K562 (cell line): ENCODE results near the gene MAP3K6. TPM values are rescaled to one million over a fixed set of nuclear protein-coding genes. Genes with fewer than 3 reads are reported as not detected.

Experiments used
- ATAC-seq: fragments of 200-7000 bp; cut with Tn5 transposase; 3 replicates; pipeline ENCODE4 v1.9.1; 2020; ENCODE audit warnings: moderate library complexity
- BruUV-seq: library from RNA; stranded (reverse); fragments of 400-500 nt; replicated peaks from 2 replicates; lab custom pipeline; 2021; lab: Mats Ljungman, UMichigan
- CTCF ChIA-PET: fragments of 300-600 bp; formaldehyde crosslinking; extraction: SDS; loops from one replicate; lab custom pipeline; 2021; ENCODE audit warnings: low intra/inter-chr PET ratio; lab: Yijun Ruan, JAX
- POLR2A ChIA-PET: fragments of 300-600, 350-650 bp; sonication (Branson Sonifier 250); formaldehyde crosslinking; extraction: SDS; loops from one replicate; lab custom pipeline; 2021; ENCODE audit warnings: antibody characterized with exemption, inconsistent platforms; lab: Yijun Ruan, JAX
- DNase-seq, 4 experiments: peaks; one replicate each; pipeline versions ENCODE4 v3.0.0 to v3.0.0-alpha.2; 2011 to 2018; ENCODE audit warnings: low spot score in 3 of 4, mixed read lengths in 3 of 4; ENCODE audit errors: extremely low read depth in 1 of 4
- FAIRE-seq: peaks from 2 replicates; lab custom pipeline; 2011; peaks lifted over from hg19 to GRCh38; lab: Jason Lieb, UNC
- H2AFZ ChIP-seq: 2 replicates; pipeline ENCODE4 v1.6.0; 2011; ENCODE audit warnings: low read depth, low read length, control low read depth, inconsistent platforms
- H3K27ac ChIP-seq: fragments of 200-600 bp; 3 replicates; pipeline ENCODE4 v1.8.0; 2011; ENCODE audit warnings: low read depth, mild to moderate bottlenecking, control low read depth, inconsistent platforms, low read length, moderate library complexity, mixed read lengths; ENCODE audit errors: extremely low read depth
- H3K27me3 ChIP-seq, 2 experiments: fragments of 300-600 bp in 1 of 2; 2 replicates in 1 of 2; 3 replicates in 1 of 2; pipeline versions ENCODE4 v1.6.0 to v1.8.0; 2011; ENCODE audit warnings: inconsistent platforms in 2 of 2, low read length in 2 of 2, mild to moderate bottlenecking in 1 of 2, mixed read lengths in 1 of 2, moderate library complexity in 1 of 2; ENCODE audit not compliant: control insufficient read depth in 2 of 2, insufficient read depth in 2 of 2
- H3K36me3 ChIP-seq: fragments of 300-600 bp; 3 replicates; pipeline ENCODE4 v1.8.0; 2011; ENCODE audit warnings: mild to moderate bottlenecking, low read length, inconsistent platforms; ENCODE audit not compliant: control insufficient read depth, insufficient read depth
- H3K4me1 ChIP-seq, 2 experiments: fragments of 200-600 bp in 1 of 2; replicated peaks in 1 of 2; 2 replicates in 1 of 2; 3 replicates in 1 of 2; pipeline versions ENCODE4 v1.5.1 to v1.8.0; 2011; ENCODE audit warnings: inconsistent platforms in 2 of 2, low read length in 2 of 2, mild to moderate bottlenecking in 1 of 2, mixed read lengths in 1 of 2, moderate library complexity in 1 of 2; ENCODE audit not compliant: control insufficient read depth in 2 of 2, insufficient read depth in 2 of 2
- H3K4me2 ChIP-seq: 2 replicates; pipeline ENCODE4 v1.6.1; 2011; ENCODE audit warnings: low read length, control low read depth, inconsistent platforms, mixed read lengths; ENCODE audit not compliant: insufficient read depth
- H3K4me3 ChIP-seq: fragments of 200-600 bp; sonication (generic), shearing (Covaris generic); 2 replicates; pipeline ENCODE4 v1.5.1; 2016; ENCODE audit warnings: control low read depth, inconsistent platforms
- H3K79me2 ChIP-seq: fragments of 200-600 bp; 3 replicates; pipeline ENCODE4 v1.8.0; 2011; ENCODE audit warnings: low read length, inconsistent platforms; ENCODE audit not compliant: control insufficient read depth, insufficient read depth
- H3K9ac ChIP-seq, 2 experiments: 2 replicates each; pipeline versions ENCODE4 v1.6.0 to v1.6.1; 2011; ENCODE audit warnings: low read depth in 2 of 2, low read length in 2 of 2, control low read depth in 1 of 2, inconsistent platforms in 1 of 2, mild to moderate bottlenecking in 1 of 2, mixed read lengths in 1 of 2; ENCODE audit not compliant: insufficient read depth in 1 of 2
- H3K9me1 ChIP-seq: one replicate; pipeline ENCODE4 v1.6.0; 2011; ENCODE audit warnings: inconsistent platforms, mild to moderate bottlenecking, low read length, moderate library complexity; ENCODE audit not compliant: control insufficient read depth, insufficient read depth
- H3K9me3 ChIP-seq: replicated peaks from 2 replicates; pipeline ENCODE4 v1.5.1; 2011; ENCODE audit warnings: low read depth, low read length, inconsistent platforms; ENCODE audit not compliant: control insufficient read depth, insufficient read depth
- H4K20me1 ChIP-seq: replicated peaks from 2 replicates; pipeline ENCODE4 v1.6.1; 2011; ENCODE audit warnings: low read length, inconsistent platforms, mixed read lengths; ENCODE audit not compliant: control insufficient read depth, insufficient read depth
- BRD4 ChIP-seq: fragments of 200-600 bp; sonication (generic); IDR thresholded peaks from 2 replicates; pipeline ENCODE4 v1.6.1; 2017; ENCODE audit warnings: inconsistent platforms
- HMG20A ChIP-seq: fragments of 450-650 bp; formaldehyde crosslinking; conservative IDR thresholded peaks from 2 replicates; pipeline ENCODE4 v1.4.0; 2020; ENCODE audit warnings: mild to moderate bottlenecking, mixed read lengths
- MAZ ChIP-seq, 2 experiments: fragments of 450-650 bp in 1 of 2; sonication (generic) in 1 of 2; formaldehyde crosslinking; IDR thresholded peaks in 1 of 2; conservative IDR thresholded peaks in 1 of 2; 2 replicates each; pipeline versions ENCODE4 v1.4.0 to v1.5.0; 2020; ENCODE audit warnings: mild to moderate bottlenecking in 1 of 2, missing genetic modification reagents in 1 of 2
- WGBS: fragments of 100-300 bp; shearing (Covaris generic); methylation state at CpG from one replicate; pipeline ENCODE4 v1.1.6; 2016; ENCODE audit warnings: low coverage, mixed read lengths; ENCODE audit not compliant: insufficient coverage; ENCODE audit errors: missing lambda C conversion rate; 5-methylcytosine and 5-hydroxymethylcytosine counted together
- in situ Hi-C: fragments of 300-500 bp; cut with MboI; formaldehyde crosslinking; loops from 4 replicates; pipeline ENCODE4 v1.15.0; 2018; ENCODE audit warnings: inconsistent platforms, mixed read lengths
- intact Hi-C: fragments of 100-400 bp; cut with micrococcal nuclease; formaldehyde crosslinking; loops from 2 replicates; pipeline ENCODE4 v1.14.2; 2022
- polyA plus RNA-seq, 8 experiments: library from polyadenylated mRNA; depleted of rRNA in 4 of 8; stranded (reverse) in 5 of 8; unstranded in 3 of 8; fragments of >200 nt; fragmentation: Nextera tagmentation in 2 of 8; fragmentation: Illumina TruSeq in 1 of 8; extraction: Ambion mirVana in 2 of 8; extraction: Trizol in 1 of 8; gene quantifications; 2 replicates each; pipeline versions ENCODE4 v1.2.1 to v1.2.3, GENCODE V29; 2011 to 2014; ENCODE audit warnings: inconsistent platforms in 1 of 8, missing spikeins in 1 of 8
- total RNA-seq, 7 experiments: library from RNA; depleted of rRNA in 6 of 7; stranded (reverse); fragments of >200 nt in 6 of 7; fragmentation: Illumina TruSeq in 2 of 7; extraction: Trizol in 2 of 7; gene quantifications; 2 replicates each; pipeline versions ENCODE4 v1.2.1 to v1.2.3, GENCODE V29; 2011 to 2021; ENCODE audit warnings: low replicate concordance in 1 of 7
- TF ChIP-seq, protein P1 (sequence below): IDR thresholded peaks from 3 replicates; pipeline ENCODE4 v1.6.1; 2011; ENCODE audit warnings: borderline replicate concordance, mild to moderate bottlenecking; ENCODE audit not compliant: insufficient read length, insufficient read depth
- TF ChIP-seq, protein P2 (sequence below): sonication (generic); formaldehyde crosslinking; IDR thresholded peaks from 2 replicates; pipeline ENCODE4 v1.8.0; 2022; ENCODE audit warnings: mild to moderate bottlenecking, low read depth, missing genetic modification reagents
- TF ChIP-seq, protein P3 (sequence below): fragments of 450-650 bp; IDR thresholded peaks from 2 replicates; pipeline ENCODE4 v1.6.1; 2016; ENCODE audit warnings: mild to moderate bottlenecking, moderate library complexity

The MAP3K6 gene
- total and polyA plus RNA-seq, 9 of the 15 experiments (the other 6 are each of a cell fraction or from before 2014, with no cell fraction given) = 0.99 to 21.9 (median 7.0) TPM

DNA sequence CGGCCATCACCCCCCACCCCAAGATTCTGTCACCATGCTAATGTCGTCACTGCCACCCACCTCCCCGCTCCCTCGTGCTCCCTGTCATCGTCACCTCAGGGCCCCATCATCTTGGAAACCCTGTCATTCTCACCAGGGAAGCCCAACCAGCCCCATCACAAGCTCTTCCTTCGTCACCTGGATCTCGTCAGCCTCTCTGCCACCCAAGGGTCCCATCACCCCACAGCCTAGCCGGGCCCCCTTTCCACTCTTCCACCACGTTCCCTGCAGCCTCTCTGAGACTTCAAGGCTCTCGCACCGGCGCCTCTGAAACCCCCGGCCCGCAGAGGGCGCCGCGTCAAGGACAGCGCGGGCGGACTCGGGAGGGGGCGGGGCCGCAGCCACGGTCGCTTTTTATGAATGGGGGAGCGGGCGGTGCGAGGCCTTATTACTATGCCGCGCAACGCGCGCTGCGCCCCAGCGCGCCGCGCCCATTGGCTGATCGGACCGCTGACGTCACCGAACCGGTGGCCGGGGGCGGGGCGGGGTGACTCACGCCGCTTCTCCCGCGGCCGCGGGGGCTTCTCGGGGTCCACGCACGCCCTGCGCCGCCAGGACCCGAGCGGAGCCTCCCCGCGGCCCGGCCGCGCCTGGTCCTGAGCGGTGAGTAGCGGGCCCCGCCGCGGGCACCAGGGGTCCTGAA is 25.5 kb upstream of the MAP3K6 start, which contains the start of gene GPR3:
Gene GPR3, plus strand, starts transcription at position 527 of the 682 bp plus-strand sequence. CDS start 1,177 bp downstream, outside the sequence.
- in situ Hi-C loops = loop anchor here (5.0 kb wide), 2 partner anchors 270 to 290 kb away; no protein-coding TSS in a partner anchor
- ATAC-seq (peak; percentile 94), DNase-seq (peak; percentile 98 to 100 (median 99)), FAIRE-seq (peak; percentile 87)
- Histone ChIP-seq H4K20me1 (no peaks in the 10 kb centered on the region), H3K27ac (peak within 1 kb of the TSS; percentile 88), H3K9me3 (no peaks in the 10 kb centered on the region), H3K4me2 (peak within 1 kb of the TSS; percentile 96), H3K4me1 (peaks cover 8 to 44% of the 10 kb centered on the region in 2 experiments), H2AFZ (peak within 1 kb of the TSS; percentile 95), H3K79me2 (peaks cover 12% of the 10 kb centered on the region), H3K27me3 (no peaks in the 10 kb centered on the region), H3K36me3 (peaks cover 9% of the 10 kb centered on the region; the same call in 1 of the 3 replicates), H3K9ac (peak within 1 kb of the TSS; percentile 85 to 98), H3K4me3 (peak within 1 kb of the TSS; percentile 96), H3K9me1 (no peaks in the 10 kb centered on the region)
- WGBS = 3% methylated on average over 65 of the region's 69 CpGs
- BruUV-seq = no TSS peak
- intact Hi-C loops = loop anchor here (1.0 to 5.0 kb wide), 4 partner anchors 35 to 271 kb away; no protein-coding TSS in a partner anchor
- ChIA-PET POLR2A (no interaction called here), CTCF (interaction anchor here (0.6 to 1.4 kb wide), 6 partner anchors 26 to 275 kb away, joined by 3 to 7 read pairs (median 4); no protein-coding TSS in a partner anchor)
- TF ChIP-seq, protein P1, sequence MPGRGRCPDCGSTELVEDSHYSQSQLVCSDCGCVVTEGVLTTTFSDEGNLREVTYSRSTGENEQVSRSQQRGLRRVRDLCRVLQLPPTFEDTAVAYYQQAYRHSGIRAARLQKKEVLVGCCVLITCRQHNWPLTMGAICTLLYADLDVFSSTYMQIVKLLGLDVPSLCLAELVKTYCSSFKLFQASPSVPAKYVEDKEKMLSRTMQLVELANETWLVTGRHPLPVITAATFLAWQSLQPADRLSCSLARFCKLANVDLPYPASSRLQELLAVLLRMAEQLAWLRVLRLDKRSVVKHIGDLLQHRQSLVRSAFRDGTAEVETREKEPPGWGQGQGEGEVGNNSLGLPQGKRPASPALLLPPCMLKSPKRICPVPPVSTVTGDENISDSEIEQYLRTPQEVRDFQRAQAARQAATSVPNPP = no peak
- TF ChIP-seq, protein P2, sequence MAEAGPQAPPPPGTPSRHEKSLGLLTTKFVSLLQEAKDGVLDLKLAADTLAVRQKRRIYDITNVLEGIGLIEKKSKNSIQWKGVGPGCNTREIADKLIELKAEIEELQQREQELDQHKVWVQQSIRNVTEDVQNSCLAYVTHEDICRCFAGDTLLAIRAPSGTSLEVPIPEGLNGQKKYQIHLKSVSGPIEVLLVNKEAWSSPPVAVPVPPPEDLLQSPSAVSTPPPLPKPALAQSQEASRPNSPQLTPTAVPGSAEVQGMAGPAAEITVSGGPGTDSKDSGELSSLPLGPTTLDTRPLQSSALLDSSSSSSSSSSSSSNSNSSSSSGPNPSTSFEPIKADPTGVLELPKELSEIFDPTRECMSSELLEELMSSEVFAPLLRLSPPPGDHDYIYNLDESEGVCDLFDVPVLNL (CRISPR knock-in tag) = no peak
- TF ChIP-seq BRD4 (no peak; the same call in 1 of the 2 replicates), HMG20A (CRISPR knock-in tag) (no peak), MAZ (CRISPR knock-in tag; conservative IDR thresholded peaks at IDR 0.05 in 1 of 2, IDR thresholded peaks at IDR 0.05 in 1 of 2) (peak; percentile 56 to 96)
- TF ChIP-seq, protein P3, sequence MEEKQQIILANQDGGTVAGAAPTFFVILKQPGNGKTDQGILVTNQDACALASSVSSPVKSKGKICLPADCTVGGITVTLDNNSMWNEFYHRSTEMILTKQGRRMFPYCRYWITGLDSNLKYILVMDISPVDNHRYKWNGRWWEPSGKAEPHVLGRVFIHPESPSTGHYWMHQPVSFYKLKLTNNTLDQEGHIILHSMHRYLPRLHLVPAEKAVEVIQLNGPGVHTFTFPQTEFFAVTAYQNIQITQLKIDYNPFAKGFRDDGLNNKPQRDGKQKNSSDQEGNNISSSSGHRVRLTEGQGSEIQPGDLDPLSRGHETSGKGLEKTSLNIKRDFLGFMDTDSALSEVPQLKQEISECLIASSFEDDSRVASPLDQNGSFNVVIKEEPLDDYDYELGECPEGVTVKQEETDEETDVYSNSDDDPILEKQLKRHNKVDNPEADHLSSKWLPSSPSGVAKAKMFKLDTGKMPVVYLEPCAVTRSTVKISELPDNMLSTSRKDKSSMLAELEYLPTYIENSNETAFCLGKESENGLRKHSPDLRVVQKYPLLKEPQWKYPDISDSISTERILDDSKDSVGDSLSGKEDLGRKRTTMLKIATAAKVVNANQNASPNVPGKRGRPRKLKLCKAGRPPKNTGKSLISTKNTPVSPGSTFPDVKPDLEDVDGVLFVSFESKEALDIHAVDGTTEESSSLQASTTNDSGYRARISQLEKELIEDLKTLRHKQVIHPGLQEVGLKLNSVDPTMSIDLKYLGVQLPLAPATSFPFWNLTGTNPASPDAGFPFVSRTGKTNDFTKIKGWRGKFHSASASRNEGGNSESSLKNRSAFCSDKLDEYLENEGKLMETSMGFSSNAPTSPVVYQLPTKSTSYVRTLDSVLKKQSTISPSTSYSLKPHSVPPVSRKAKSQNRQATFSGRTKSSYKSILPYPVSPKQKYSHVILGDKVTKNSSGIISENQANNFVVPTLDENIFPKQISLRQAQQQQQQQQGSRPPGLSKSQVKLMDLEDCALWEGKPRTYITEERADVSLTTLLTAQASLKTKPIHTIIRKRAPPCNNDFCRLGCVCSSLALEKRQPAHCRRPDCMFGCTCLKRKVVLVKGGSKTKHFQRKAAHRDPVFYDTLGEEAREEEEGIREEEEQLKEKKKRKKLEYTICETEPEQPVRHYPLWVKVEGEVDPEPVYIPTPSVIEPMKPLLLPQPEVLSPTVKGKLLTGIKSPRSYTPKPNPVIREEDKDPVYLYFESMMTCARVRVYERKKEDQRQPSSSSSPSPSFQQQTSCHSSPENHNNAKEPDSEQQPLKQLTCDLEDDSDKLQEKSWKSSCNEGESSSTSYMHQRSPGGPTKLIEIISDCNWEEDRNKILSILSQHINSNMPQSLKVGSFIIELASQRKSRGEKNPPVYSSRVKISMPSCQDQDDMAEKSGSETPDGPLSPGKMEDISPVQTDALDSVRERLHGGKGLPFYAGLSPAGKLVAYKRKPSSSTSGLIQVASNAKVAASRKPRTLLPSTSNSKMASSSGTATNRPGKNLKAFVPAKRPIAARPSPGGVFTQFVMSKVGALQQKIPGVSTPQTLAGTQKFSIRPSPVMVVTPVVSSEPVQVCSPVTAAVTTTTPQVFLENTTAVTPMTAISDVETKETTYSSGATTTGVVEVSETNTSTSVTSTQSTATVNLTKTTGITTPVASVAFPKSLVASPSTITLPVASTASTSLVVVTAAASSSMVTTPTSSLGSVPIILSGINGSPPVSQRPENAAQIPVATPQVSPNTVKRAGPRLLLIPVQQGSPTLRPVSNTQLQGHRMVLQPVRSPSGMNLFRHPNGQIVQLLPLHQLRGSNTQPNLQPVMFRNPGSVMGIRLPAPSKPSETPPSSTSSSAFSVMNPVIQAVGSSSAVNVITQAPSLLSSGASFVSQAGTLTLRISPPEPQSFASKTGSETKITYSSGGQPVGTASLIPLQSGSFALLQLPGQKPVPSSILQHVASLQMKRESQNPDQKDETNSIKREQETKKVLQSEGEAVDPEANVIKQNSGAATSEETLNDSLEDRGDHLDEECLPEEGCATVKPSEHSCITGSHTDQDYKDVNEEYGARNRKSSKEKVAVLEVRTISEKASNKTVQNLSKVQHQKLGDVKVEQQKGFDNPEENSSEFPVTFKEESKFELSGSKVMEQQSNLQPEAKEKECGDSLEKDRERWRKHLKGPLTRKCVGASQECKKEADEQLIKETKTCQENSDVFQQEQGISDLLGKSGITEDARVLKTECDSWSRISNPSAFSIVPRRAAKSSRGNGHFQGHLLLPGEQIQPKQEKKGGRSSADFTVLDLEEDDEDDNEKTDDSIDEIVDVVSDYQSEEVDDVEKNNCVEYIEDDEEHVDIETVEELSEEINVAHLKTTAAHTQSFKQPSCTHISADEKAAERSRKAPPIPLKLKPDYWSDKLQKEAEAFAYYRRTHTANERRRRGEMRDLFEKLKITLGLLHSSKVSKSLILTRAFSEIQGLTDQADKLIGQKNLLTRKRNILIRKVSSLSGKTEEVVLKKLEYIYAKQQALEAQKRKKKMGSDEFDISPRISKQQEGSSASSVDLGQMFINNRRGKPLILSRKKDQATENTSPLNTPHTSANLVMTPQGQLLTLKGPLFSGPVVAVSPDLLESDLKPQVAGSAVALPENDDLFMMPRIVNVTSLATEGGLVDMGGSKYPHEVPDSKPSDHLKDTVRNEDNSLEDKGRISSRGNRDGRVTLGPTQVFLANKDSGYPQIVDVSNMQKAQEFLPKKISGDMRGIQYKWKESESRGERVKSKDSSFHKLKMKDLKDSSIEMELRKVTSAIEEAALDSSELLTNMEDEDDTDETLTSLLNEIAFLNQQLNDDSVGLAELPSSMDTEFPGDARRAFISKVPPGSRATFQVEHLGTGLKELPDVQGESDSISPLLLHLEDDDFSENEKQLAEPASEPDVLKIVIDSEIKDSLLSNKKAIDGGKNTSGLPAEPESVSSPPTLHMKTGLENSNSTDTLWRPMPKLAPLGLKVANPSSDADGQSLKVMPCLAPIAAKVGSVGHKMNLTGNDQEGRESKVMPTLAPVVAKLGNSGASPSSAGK = peak; percentile 94
